Fibroblast of skin of scalp (primary cell): ENCODE measurements around the gene SPACA4.

Experiments
- DNase-seq: peaks from one replicate; pipeline ENCODE4 v3.0.0-alpha.2; 2013

Gene SPACA4

GRCh38 chr19:48596679-48597465 lies 9.7 kb upstream of the SPACA4 start:
- no peak for DNase-seq

GRCh38 chr19:48598996-48599700 lies 7.4 kb upstream of the SPACA4 start:
- DNase-seq, result no peak

GRCh38 chr19:48600679-48601417 lies 5.7 kb upstream of the SPACA4 start:
- DNase-seq, result no peak

GRCh38 chr19:48603001-48603400 lies 3.5 kb upstream of the SPACA4 start:
- DNase-seq, result no peak

- no peak for DNase-seq
Observed at GRCh38 chr19:48603449-48603848, 3.1 kb upstream of the SPACA4 start.

GRCh38 chr19:48603850-48604249 lies 2.7 kb upstream of the SPACA4 start:
- DNase-seq, result no peak

- no peak for DNase-seq
Observed at GRCh38 chr19:48607359-48607755, 815 bp downstream of the SPACA4 start.

GRCh38 chr19:48608798-48609263 lies 2.3 kb downstream of the SPACA4 start:
- DNase-seq, result peak; percentile 62

- DNase-seq, result no peak
Observed at GRCh38 chr19:48609571-48610108, 3.1 kb downstream of the SPACA4 start.

GRCh38 chr19:48611872-48612271 lies 5.3 kb downstream of the SPACA4 start:
- DNase-seq, result no peak

GRCh38 chr19:48613024-48613851 lies 6.7 kb downstream of the SPACA4 start:
- DNase-seq, result no peak

GRCh38 chr19:48613852-48614435 lies 7.4 kb downstream of the SPACA4 start:
- no peak for DNase-seq

GRCh38 chr19:48614436-48615230 lies 8.1 kb downstream of the SPACA4 start, which contains the start of gene FAM83E:
TSS of gene FAM83E (minus strand) at chr19:48615076. CDS start at chr19:48613372, 1,704 bp downstream.
- DNase-seq, result no peak

GRCh38 chr19:48615231-48616040 lies 8.9 kb downstream of the SPACA4 start:
- no peak for DNase-seq

GRCh38 chr19:48616041-48616436 lies 9.5 kb downstream of the SPACA4 start:
- no peak for DNase-seq

- no peak for DNase-seq
Observed at GRCh38 chr19:48616491-48617056, 10.0 kb downstream of the SPACA4 start.

- DNase-seq, result no peak
Observed at GRCh38 chr19:48617146-48617937, 10.8 kb downstream of the SPACA4 start.

- no peak for DNase-seq
Observed at GRCh38 chr19:48618278-48618915, 11.9 kb downstream of the SPACA4 start.
